ENCODE data around the gene PPM1M. TPM values are rescaled to one million over a fixed set of nuclear protein-coding genes. Genes with fewer than 3 reads are reported as not detected.

PPM1M gene
- polyA plus RNA-seq, 3 donors: 6.0 to 31.8 (median 18.1) TPM

DNA sequence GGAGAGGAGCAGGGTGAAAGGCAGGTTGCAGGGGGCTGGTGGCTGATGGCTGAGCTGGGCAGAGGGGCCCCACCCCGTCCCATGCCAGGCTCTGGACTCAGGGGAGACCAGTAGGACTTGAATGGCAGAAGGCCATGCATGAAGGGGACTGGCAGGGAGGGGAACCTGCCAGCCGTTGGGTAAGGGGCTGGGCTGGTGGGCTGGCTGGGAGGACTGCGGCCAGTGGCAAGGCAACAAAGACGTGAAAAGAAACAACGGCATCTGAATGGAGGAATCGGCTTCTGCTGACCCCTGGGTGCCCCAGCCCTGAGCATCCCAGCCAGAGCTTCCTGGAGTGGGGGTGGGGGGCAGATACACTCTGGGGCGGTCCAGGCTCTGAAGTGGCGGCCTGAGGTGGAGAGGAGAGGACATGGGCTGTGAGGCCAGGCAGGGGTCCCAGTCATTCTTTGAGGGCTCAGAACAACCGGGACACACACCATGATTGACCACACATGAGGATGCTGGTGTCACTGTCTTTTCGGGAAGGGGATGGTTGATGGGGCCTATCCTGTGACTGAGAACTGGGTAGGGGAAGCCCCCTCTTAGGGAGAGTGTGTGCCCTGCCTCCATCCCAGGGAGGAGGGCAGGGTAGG, 53.8 kb downstream of the PPM1M start:
- WGBS, 3 donors: 36 to 54% (median 49%) methylated on average over 10 of the region's 10 CpGs
- no peak overlapping the region for H3K27ac ChIP-seq (ENCODE audit: low read depth, low read length)

Other genes with a start within 250 kb of the PPM1M start
- gene RPL29, start 249.9 kb upstream of the PPM1M start, polyA plus RNA-seq: 1,000 to 10,000 TPM; 1,845 to 3,201 (median 3,021) TPM
- 1 to 10 TPM; 3.2 to 10.0 (median 9.4) TPM for gene DUSP7, start 189.2 kb upstream of the PPM1M start, polyA plus RNA-seq
- 1 to 10 TPM in 1 of 3 donors, under 1 TPM in 2; 0.74 to 2.6 (median 0.90) TPM for gene POC1A, start 91.3 kb upstream of the PPM1M start, polyA plus RNA-seq
- 10 to 100 TPM; 17.1 to 70.8 (median 37.3) TPM for gene ALAS1, start 47.6 kb upstream of the PPM1M start, polyA plus RNA-seq
- under 1 TPM; 0.08 to 0.22 (median 0.15) TPM for gene TLR9, start 20.1 kb upstream of the PPM1M start, polyA plus RNA-seq
- gene TWF2, start 6.6 kb upstream of the PPM1M start, polyA plus RNA-seq: 10 to 100 TPM; 20.0 to 58.3 (median 51.4) TPM
- 10 to 100 TPM; 16.3 to 44.0 (median 40.5) TPM for gene WDR82, start 32.9 kb downstream of the PPM1M start, polyA plus RNA-seq
- 100 to 1,000 TPM in 1 of 3 donors, 10 to 100 TPM in 1, 1 to 10 TPM in 1; 9.3 to 111 (median 37.8) TPM for gene GLYCTK, start 42.1 kb downstream of the PPM1M start, polyA plus RNA-seq
- gene DNAH1, start 70.6 kb downstream of the PPM1M start, polyA plus RNA-seq: 10 to 100 TPM in 1 of 3 donors, 1 to 10 TPM in 2; 2.4 to 10.7 (median 8.0) TPM
- gene BAP1, start 164.2 kb downstream of the PPM1M start, polyA plus RNA-seq: 10 to 100 TPM; 32.2 to 55.4 (median 54.9) TPM
- gene PHF7, start 164.9 kb downstream of the PPM1M start, polyA plus RNA-seq: 1 to 10 TPM; 4.6 to 9.8 (median 5.5) TPM
- gene SEMA3G, start 199.3 kb downstream of the PPM1M start, polyA plus RNA-seq: 10 to 100 TPM in 2 of 3 donors, 1 to 10 TPM in 1; 7.7 to 92.8 (median 49.7) TPM
- gene TNNC1, start 208.3 kb downstream of the PPM1M start, polyA plus RNA-seq: 10 to 100 TPM in 2 of 3 donors, 1 to 10 TPM in 1; 1.1 to 14.8 (median 11.6) TPM
- 10 to 100 TPM; 27.5 to 46.8 (median 41.2) TPM for gene NISCH, start 209.8 kb downstream of the PPM1M start, polyA plus RNA-seq
- 100 to 1,000 TPM in 2 of 3 donors, 10 to 100 TPM in 1; 22.6 to 199 (median 166) TPM for gene STAB1, start 249.6 kb downstream of the PPM1M start, polyA plus RNA-seq